ENCODE results near the gene FAM161B. TPM values are rescaled to one million over a fixed set of nuclear protein-coding genes. Genes with fewer than 3 reads are reported as not detected.
A peak's percentile ranks its signal among the peaks of the same experiment; 100 is the strongest.

FAM161B gene
- total and polyA plus RNA-seq, 2 of the 13 experiments (the other 11 are each of a cell fraction or from before 2014, with no cell fraction given): 1.6 to 2.0 TPM

GRCh38 chr14:73949752-73950734, at the start of gene FAM161B, which contains the start of gene COQ6 (continued):
- peak; percentile 55 for TF ChIP-seq CTCF (CRISPR knock-in tag; IDR thresholded peaks at IDR 0.05)
- no peak for TF ChIP-seq ZNF549 (CRISPR knock-in tag; IDR thresholded peaks at IDR 0.05)
- TF ChIP-seq TFAP4 (IDR thresholded peaks at IDR 0.05; ENCODE audit: borderline replicate concordance, low read depth): peak; percentile 79
- no peak for TF ChIP-seq ZNF780A (CRISPR knock-in tag; IDR thresholded peaks at IDR 0.05)
- no peak for TF ChIP-seq ZNF720 (CRISPR knock-in tag; IDR thresholded peaks at IDR 0.05)
- no peak for TF ChIP-seq GTF3A (CRISPR knock-in tag; conservative IDR thresholded peaks at IDR 0.05)
- peak; percentile 88 for TF ChIP-seq CHD2 (IDR thresholded peaks at IDR 0.05; ENCODE audit: low read depth, low read length)
- peak; percentile 57; the same call in 1 of the 2 replicates for TF ChIP-seq SIN3A (IDR thresholded peaks at IDR 0.05; ENCODE audit: borderline replicate concordance, low read depth, low read length)
- TF ChIP-seq FOXO4 (CRISPR knock-in tag; conservative IDR thresholded peaks at IDR 0.05): no peak
- TF ChIP-seq ZBTB46 (CRISPR knock-in tag; IDR thresholded peaks at IDR 0.05; ENCODE audit: borderline replicate concordance): no peak
- no peak for TF ChIP-seq CENPX (CRISPR knock-in tag; IDR thresholded peaks at IDR 0.05)
- no peak; the same call in none of the 2 replicates for TF ChIP-seq HDAC2 (CRISPR knock-in tag; IDR thresholded peaks at IDR 0.05)
- TF ChIP-seq SOX5 (CRISPR knock-in tag; IDR thresholded peaks at IDR 0.05; ENCODE audit: borderline replicate concordance): no peak
- no peak for TF ChIP-seq GPBP1L1 (CRISPR knock-in tag; IDR thresholded peaks at IDR 0.05)
- no peak for TF ChIP-seq NFE2L1 (CRISPR knock-in tag; IDR thresholded peaks at IDR 0.05; ENCODE audit: borderline replicate concordance)
- peak; percentile 72 for TF ChIP-seq HINFP (CRISPR knock-in tag; IDR thresholded peaks at IDR 0.05; ENCODE audit: low read depth)
- TF ChIP-seq MAZ (IDR thresholded peaks at IDR 0.05; ENCODE audit: borderline replicate concordance, low read depth, low read length): peak; percentile 64; the same call in 1 of the 2 replicates
- peak; percentile 85 for TF ChIP-seq MAZ (CRISPR knock-in tag; IDR thresholded peaks at IDR 0.05; ENCODE audit: low read depth)
- TF ChIP-seq ZNF652 (CRISPR knock-in tag; IDR thresholded peaks at IDR 0.05; ENCODE audit: borderline replicate concordance, low read depth): no peak; the same call in 1 of the 2 replicates
- no peak for TF ChIP-seq ZNF577 (CRISPR knock-in tag; IDR thresholded peaks at IDR 0.05; ENCODE audit: borderline replicate concordance, low read depth)

All from HepG2 (cell line).